HL-60 (cell line): Measurements from ENCODE around the gene CYREN.
"Not testable (repeated sequence)": the region's sequence is repeated elsewhere in the genome, so short reads cannot be mapped to it uniquely, and the experiment has no call there.

Experiments
- DNase-seq, 2 experiments: peaks; one replicate each; pipeline ENCODE4 v3.0.0-alpha.2; 2010 to 2020; ENCODE audit warnings: low read depth in 1 of 2, low spot score in 1 of 2
- H3K27ac ChIP-seq: fragments of 250-450 bp; sonication (Bioruptor Pico); replicated peaks from 2 replicates; pipeline ENCODE4 v1.5.1; 2020; ENCODE audit warnings: mild to moderate bottlenecking, moderate library complexity
- H3K27me3 ChIP-seq: fragments of 250-450 bp; sonication (Bioruptor Pico); 2 replicates; pipeline ENCODE4 v1.5.1; 2021; ENCODE audit warnings: mild to moderate bottlenecking, moderate library complexity; ENCODE audit not compliant: insufficient read depth, poor library complexity, severe bottlenecking
- H3K4me3 ChIP-seq: replicated peaks from 2 replicates; pipeline ENCODE4 v1.5.1; 2011; ENCODE audit warnings: mild to moderate bottlenecking, control low read depth, low read length; ENCODE audit not compliant: insufficient read depth
- CTCF ChIP-seq: IDR thresholded peaks from one replicate; pipeline ENCODE4 v1.5.1; 2011; ENCODE audit warnings: low read length, control low read depth, inconsistent platforms; ENCODE audit not compliant: insufficient read depth
- GABPA ChIP-seq: IDR thresholded peaks from 2 replicates; pipeline ENCODE4 v1.6.1; 2012; ENCODE audit warnings: low read depth
- POLR2AphosphoS5 ChIP-seq: IDR thresholded peaks from 2 replicates; pipeline ENCODE4 v1.6.1; 2012; ENCODE audit warnings: low read depth
- REST ChIP-seq: IDR thresholded peaks from 2 replicates; pipeline ENCODE4 v1.6.1; 2012; ENCODE audit warnings: low read depth; ENCODE audit not compliant: insufficient replicate concordance
- SPI1 ChIP-seq: IDR thresholded peaks from 2 replicates; pipeline ENCODE4 v1.6.1; 2012; ENCODE audit warnings: low read depth, mild to moderate bottlenecking, borderline replicate concordance

The CYREN gene

GRCh38 chr7:135215180-135215579, 44.7 kb upstream of the CYREN start:
- H3K27ac ChIP-seq: no peak overlapping the region
- H3K27me3 ChIP-seq: no peaks in the 10 kb centered on the region
- TF ChIP-seq SPI1 (no peak), GABPA (no peak), REST (no peak), POLR2AphosphoS5 (no peak), CTCF (no peak)
- no peak overlapping the region for H3K4me3 ChIP-seq
- DNase-seq: no peak

- H3K27me3 ChIP-seq: no peaks in the 10 kb centered on the region
- TF ChIP-seq GABPA (no peak), POLR2AphosphoS5 (no peak), SPI1 (no peak), CTCF (no peak), REST (no peak)
- no peak for DNase-seq
- H3K27ac ChIP-seq: no peak overlapping the region
- no peak overlapping the region for H3K4me3 ChIP-seq
These were observed 43.3 kb upstream of the CYREN start for GRCh38 chr7:135213831-135214230.

- peak overlapping the region; percentile 63 for H3K4me3 ChIP-seq
- not testable (repeated sequence) for H3K27me3 ChIP-seq, DNase-seq
- H3K27ac ChIP-seq: peak overlapping the region; percentile 30; the same call in 1 of the 2 replicates
These were observed 41.6 kb upstream of the CYREN start for GRCh38 chr7:135211946-135212685.

- peak; percentile 74 to 91 for DNase-seq
- no peaks in the 10 kb centered on the region for H3K27me3 ChIP-seq
- TF ChIP-seq GABPA: no peak
- TF ChIP-seq REST: peak; percentile 65
- peak; percentile 89 for TF ChIP-seq POLR2AphosphoS5
- TF ChIP-seq CTCF: no peak
- TF ChIP-seq SPI1: no peak
- H3K27ac ChIP-seq: peak within 1 kb of the TSS; percentile 62
- peak within 1 kb of the TSS; percentile 63 for H3K4me3 ChIP-seq
These were observed 40.9 kb upstream of the CYREN start, which contains the start of gene WDR91 for GRCh38 chr7:135211179-135211945. Gene WDR91 (minus strand): TSS chr7:135211526. CDS start chr7:135211502, 24 bp downstream.
